ENCODE data around the gene POR.

Gene POR

GRCh38 chr7:75961218-75961617, 46.3 kb downstream of the POR start:
- TF ChIP-seq, protein P1, sequence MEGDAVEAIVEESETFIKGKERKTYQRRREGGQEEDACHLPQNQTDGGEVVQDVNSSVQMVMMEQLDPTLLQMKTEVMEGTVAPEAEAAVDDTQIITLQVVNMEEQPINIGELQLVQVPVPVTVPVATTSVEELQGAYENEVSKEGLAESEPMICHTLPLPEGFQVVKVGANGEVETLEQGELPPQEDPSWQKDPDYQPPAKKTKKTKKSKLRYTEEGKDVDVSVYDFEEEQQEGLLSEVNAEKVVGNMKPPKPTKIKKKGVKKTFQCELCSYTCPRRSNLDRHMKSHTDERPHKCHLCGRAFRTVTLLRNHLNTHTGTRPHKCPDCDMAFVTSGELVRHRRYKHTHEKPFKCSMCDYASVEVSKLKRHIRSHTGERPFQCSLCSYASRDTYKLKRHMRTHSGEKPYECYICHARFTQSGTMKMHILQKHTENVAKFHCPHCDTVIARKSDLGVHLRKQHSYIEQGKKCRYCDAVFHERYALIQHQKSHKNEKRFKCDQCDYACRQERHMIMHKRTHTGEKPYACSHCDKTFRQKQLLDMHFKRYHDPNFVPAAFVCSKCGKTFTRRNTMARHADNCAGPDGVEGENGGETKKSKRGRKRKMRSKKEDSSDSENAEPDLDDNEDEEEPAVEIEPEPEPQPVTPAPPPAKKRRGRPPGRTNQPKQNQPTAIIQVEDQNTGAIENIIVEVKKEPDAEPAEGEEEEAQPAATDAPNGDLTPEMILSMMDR (IDR thresholded peaks at IDR 0.05; ENCODE audit: low read depth, low read length), result no peak
- DNase-seq (ENCODE audit: low read depth in 2 of 2), result no peak

DNA sequence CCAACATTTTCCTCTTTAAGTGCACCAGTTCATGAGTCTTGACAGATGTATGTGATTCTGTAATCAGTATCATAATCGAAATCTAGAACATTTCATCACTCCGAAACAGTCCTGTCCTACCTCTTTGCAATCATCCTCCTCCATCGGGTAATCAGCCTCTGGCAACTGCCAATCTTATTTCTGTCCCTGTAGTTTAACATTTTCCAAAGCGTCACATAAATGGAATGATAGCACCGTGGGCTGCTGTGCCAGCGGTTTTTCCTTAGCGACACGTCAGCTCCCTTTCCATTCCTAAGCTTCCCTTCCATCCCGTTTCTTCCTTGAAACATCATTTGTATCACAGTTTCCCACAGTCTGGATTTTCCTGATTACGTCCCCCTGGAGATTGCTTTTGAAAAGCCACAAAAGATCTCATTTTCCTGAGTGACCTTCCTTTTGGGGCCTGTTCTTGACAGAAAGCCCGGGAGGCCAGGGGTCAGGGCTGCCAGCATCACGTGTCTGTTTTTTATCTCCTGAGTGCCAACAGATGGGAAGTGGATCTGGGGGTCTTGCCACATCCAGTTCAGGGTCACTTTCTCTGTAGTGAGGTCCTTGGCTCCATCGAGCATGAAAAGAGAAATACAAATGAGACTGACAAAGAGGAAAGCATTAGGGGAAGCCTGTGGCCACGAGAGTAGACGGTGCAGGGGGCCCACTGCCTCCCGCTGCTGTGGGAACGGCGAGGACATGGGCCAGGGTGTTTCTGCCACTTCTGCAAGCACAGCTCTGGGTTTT, 47.8 kb downstream of the POR start:
- TF ChIP-seq, protein P1 (IDR thresholded peaks at IDR 0.05; ENCODE audit: low read depth, low read length), result no peak
- peak; percentile 69 to 86 for DNase-seq (ENCODE audit: low read depth in 2 of 2)
- no peak overlapping the region for H3K4me3 ChIP-seq (replicated peaks in 1 of 2; ENCODE audit: low read depth in 2 of 2, low read length in 2 of 2)

More at GRCh38 chr7:75961218-75961617, 46.3 kb downstream of the POR start:
- H3K4me3 ChIP-seq (replicated peaks in 1 of 2; ENCODE audit: low read depth in 2 of 2, low read length in 2 of 2), result no peak overlapping the region

GRCh38 chr7:75963381-75963995, 48.5 kb downstream of the POR start:
- H3K4me3 ChIP-seq (replicated peaks in 1 of 2; ENCODE audit: low read depth in 2 of 2, low read length in 2 of 2), result no peak overlapping the region
- DNase-seq (ENCODE audit: low read depth in 2 of 2), result no peak
- TF ChIP-seq, protein P1 (IDR thresholded peaks at IDR 0.05; ENCODE audit: low read depth, low read length), result no peak

DNA sequence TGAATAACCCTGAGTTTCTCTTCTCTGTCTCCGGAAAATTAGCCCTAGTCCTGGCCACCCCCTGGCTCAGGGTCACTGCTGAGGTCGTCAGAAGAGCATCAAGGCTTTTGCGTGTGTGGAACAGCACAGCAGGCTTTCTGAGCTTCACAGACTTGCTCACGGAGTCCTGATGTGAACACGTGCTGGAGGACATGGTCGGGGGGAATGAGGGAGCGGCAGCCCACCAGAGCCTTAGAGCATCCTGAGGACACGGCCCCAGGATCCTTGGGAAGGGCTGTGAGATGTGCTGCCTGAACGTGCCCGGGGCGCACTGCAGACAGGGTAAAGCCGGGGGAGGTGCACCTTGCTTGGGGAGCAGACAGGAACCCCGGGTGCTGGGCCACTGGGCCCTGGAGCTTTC, 50.7 kb downstream of the POR start:
- DNase-seq (ENCODE audit: low read depth in 2 of 2), result no peak
- H3K4me3 ChIP-seq (replicated peaks in 1 of 2; ENCODE audit: low read depth in 2 of 2, low read length in 2 of 2), result no peak overlapping the region
- TF ChIP-seq, protein P1 (IDR thresholded peaks at IDR 0.05; ENCODE audit: low read depth, low read length), result no peak

DNA sequence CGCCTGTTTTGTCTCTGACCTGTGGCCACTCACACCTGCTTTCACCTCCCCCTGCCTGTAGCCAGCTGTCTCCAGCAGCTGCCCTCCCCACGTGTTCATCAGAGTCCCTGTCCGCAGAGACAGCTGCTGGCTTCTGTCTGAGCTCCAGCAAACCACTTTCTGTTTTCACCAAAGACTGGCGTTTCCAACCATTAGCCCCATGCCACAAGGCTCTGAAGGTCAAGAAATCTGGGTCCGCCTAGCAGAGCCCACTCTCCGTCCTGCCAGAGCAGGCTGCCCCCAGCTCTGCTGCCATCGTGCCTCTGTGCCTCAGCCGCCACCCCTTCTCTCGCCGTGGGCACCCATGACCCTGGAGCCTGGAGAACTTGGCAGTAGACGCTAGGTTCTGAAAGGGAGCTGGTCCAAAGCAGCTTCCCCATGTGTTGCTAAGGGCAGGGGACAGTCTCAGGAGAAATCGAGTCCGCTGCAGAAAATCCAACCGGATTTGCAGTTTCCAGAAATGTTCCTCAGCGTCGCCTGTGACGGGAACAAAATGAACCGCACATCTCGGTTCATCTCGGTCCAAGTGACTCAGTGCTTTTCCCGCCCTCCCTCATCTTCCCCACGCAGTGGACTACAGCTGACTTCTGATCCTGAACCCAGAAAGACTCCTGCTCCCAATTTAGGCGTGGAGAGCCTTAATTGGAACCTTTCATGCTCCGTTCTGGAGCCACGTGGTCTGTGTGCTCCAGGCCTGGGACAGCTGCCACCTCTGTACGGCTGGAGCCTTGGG, 51.4 kb downstream of the POR start:
- no peak overlapping the region for H3K4me3 ChIP-seq (replicated peaks in 1 of 2; ENCODE audit: low read depth in 2 of 2, low read length in 2 of 2)
- DNase-seq (ENCODE audit: low read depth in 2 of 2), result peak; percentile 38 to 65
- TF ChIP-seq, protein P1 (IDR thresholded peaks at IDR 0.05; ENCODE audit: low read depth, low read length), result no peak

DNA sequence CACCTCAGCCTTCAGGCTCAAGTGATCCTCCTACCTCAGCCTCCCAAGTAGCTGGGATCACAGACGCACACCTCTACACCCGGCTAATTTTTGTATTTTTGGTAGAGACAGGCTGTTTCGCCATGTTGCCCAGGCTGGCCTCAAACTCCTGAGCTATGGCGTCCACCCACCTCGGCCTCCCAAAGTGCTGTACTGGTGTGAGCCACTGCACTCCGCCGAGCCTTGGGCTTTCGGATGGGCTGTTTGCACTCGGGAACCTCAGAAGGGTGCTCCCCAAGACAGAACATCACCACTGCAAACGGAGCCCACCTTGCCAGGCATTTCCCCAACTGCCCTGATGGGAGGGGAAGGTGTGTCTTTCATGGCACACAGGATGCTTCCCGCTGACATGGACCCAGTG, 52.1 kb downstream of the POR start:
- no peak overlapping the region for H3K4me3 ChIP-seq (replicated peaks in 1 of 2; ENCODE audit: low read depth in 2 of 2, low read length in 2 of 2)
- no peak for DNase-seq (ENCODE audit: low read depth in 2 of 2)
- TF ChIP-seq, protein P1 (IDR thresholded peaks at IDR 0.05; ENCODE audit: low read depth, low read length), result no peak

Measured in cardiac fibroblast (primary cell).